SK-N-SH treated with all-trans-retinoic acid at 6 μM for 48 hours (cell line): ENCODE measurements around the gene IQSEC1.

Source experiments
- ATAC-seq: fragments of 200-7000 bp; cut with Tn5 transposase; 3 replicates; pipeline ENCODE4 v1.9.1; 2020; ENCODE audit warnings: mild to moderate bottlenecking, moderate library complexity
- BACH2 ChIP-seq: fragments of 250-450 bp; sonication (Bioruptor Pico); IDR thresholded peaks from 2 replicates; pipeline ENCODE4 v1.9.0; 2021; ENCODE audit warnings: mild to moderate bottlenecking, borderline replicate concordance
- ESRRG ChIP-seq: fragments of 250-450 bp; sonication (Bioruptor Pico); IDR thresholded peaks from 2 replicates; pipeline ENCODE4 v1.6.1; 2021; ENCODE audit warnings: mild to moderate bottlenecking
- GLIS3 ChIP-seq: fragments of 250-450 bp; sonication (Bioruptor Pico); IDR thresholded peaks from 2 replicates; pipeline ENCODE4 v1.5.0; 2020; ENCODE audit warnings: mild to moderate bottlenecking, moderate library complexity
- ISL1 ChIP-seq: fragments of 250-450 bp; sonication (Bioruptor Pico); IDR thresholded peaks from 2 replicates; pipeline ENCODE4 v2.1.2; 2022; ENCODE audit warnings: mild to moderate bottlenecking, moderate library complexity
- PPARA ChIP-seq: fragments of 250-450 bp; sonication (Bioruptor Pico); IDR thresholded peaks from 2 replicates; pipeline ENCODE4 v1.5.0; 2020; ENCODE audit warnings: mild to moderate bottlenecking, borderline replicate concordance
- RARB ChIP-seq: fragments of 250-450 bp; sonication (Bioruptor Pico); IDR thresholded peaks from 2 replicates; pipeline ENCODE4 v1.8.0; 2021; ENCODE audit warnings: mild to moderate bottlenecking, moderate library complexity
- TCF4 ChIP-seq: fragments of 250-450 bp; sonication (Bioruptor Pico); IDR thresholded peaks from 2 replicates; pipeline ENCODE4 v1.8.0; 2021; ENCODE audit warnings: mild to moderate bottlenecking, moderate library complexity, borderline replicate concordance
- ZC3H10 ChIP-seq: fragments of 250-450 bp; sonication (Bioruptor Pico); IDR thresholded peaks from 2 replicates; pipeline ENCODE4 v1.5.1; 2021; ENCODE audit warnings: mild to moderate bottlenecking, moderate library complexity
- ZFP3 ChIP-seq: fragments of 250-450 bp; sonication (Bioruptor Pico); IDR thresholded peaks from 2 replicates; pipeline ENCODE4 v1.5.0; 2020; ENCODE audit warnings: mild to moderate bottlenecking, moderate library complexity
- ZNF565 ChIP-seq: fragments of 450-650 bp; formaldehyde crosslinking; conservative IDR thresholded peaks from 2 replicates; pipeline ENCODE4 v1.5.0; 2020; ENCODE audit warnings: low read depth, mild to moderate bottlenecking, moderate library complexity
- ZNF70 ChIP-seq: fragments of 450-650 bp; formaldehyde crosslinking; IDR thresholded peaks from 2 replicates; pipeline ENCODE4 v1.5.0; 2020; ENCODE audit warnings: mild to moderate bottlenecking, moderate library complexity
- ZNF8 ChIP-seq: fragments of 450-650 bp; formaldehyde crosslinking; IDR thresholded peaks from 2 replicates; pipeline ENCODE4 v1.5.0; 2020; ENCODE audit warnings: mild to moderate bottlenecking, moderate library complexity
- TF ChIP-seq, protein P1 (sequence below): fragments of 250-450 bp; sonication (Bioruptor Pico); IDR thresholded peaks from 2 replicates; pipeline ENCODE4 v1.5.1; 2021; ENCODE audit warnings: mild to moderate bottlenecking, moderate library complexity
- TF ChIP-seq, protein P2 (sequence below): fragments of 250-450 bp; sonication (Bioruptor Pico); IDR thresholded peaks from 2 replicates; pipeline ENCODE4 v1.8.0; 2021; ENCODE audit warnings: low read depth, mild to moderate bottlenecking, moderate library complexity, borderline replicate concordance
- TF ChIP-seq, protein P3 (sequence below): fragments of 250-450 bp; sonication (Bioruptor Pico); IDR thresholded peaks from 2 replicates; pipeline ENCODE4 v1.8.0; 2020; ENCODE audit warnings: mild to moderate bottlenecking, moderate library complexity, borderline replicate concordance
- TF ChIP-seq, protein P4 (sequence below): fragments of 250-450 bp; sonication (Bioruptor Pico); IDR thresholded peaks from 2 replicates; pipeline ENCODE4 v1.5.1; 2020; ENCODE audit warnings: low read depth, mild to moderate bottlenecking, moderate library complexity
- TF ChIP-seq, protein P5 (sequence below): fragments of 250-450 bp; sonication (Bioruptor Pico); IDR thresholded peaks from 2 replicates; pipeline ENCODE4 v1.5.0; 2020; ENCODE audit warnings: mild to moderate bottlenecking, moderate library complexity

IQSEC1 gene

DNA sequence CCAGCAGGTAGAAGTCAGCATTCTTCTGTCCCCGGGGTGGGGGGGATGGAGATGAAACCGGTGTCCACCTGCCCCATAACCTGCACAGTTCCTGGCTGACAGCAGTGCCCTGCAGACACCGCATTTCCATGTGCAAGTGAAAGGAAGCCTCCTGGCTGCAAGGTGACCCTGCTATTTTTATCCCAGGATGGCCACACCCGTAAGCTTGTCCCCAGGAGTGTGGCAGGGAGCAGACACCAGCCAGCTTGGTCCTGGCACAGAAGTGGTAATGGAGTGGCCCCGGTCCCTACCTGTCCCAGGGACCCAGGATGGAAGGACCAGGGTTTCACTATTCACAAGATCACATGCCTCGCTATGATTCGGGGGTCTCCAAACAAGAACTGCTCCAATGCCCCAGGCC lies 146.6 kb downstream of the IQSEC1 start:
- TF ChIP-seq ZNF8 (CRISPR knock-in tag) (no peak), ZNF565 (CRISPR knock-in tag) (no peak), RARB (CRISPR knock-in tag) (no peak), ZFP3 (CRISPR knock-in tag) (no peak), PPARA (CRISPR knock-in tag) (no peak), ISL1 (no peak), ZNF70 (CRISPR knock-in tag) (no peak), GLIS3 (no peak), TCF4 (no peak)
- TF ChIP-seq, protein P1, sequence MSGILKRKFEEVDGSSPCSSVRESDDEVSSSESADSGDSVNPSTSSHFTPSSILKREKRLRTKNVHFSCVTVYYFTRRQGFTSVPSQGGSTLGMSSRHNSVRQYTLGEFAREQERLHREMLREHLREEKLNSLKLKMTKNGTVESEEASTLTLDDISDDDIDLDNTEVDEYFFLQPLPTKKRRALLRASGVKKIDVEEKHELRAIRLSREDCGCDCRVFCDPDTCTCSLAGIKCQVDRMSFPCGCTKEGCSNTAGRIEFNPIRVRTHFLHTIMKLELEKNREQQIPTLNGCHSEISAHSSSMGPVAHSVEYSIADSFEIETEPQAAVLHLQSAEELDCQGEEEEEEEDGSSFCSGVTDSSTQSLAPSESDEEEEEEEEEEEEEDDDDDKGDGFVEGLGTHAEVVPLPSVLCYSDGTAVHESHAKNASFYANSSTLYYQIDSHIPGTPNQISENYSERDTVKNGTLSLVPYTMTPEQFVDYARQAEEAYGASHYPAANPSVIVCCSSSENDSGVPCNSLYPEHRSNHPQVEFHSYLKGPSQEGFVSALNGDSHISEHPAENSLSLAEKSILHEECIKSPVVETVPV (CRISPR knock-in tag): no peak
- TF ChIP-seq, protein P2, sequence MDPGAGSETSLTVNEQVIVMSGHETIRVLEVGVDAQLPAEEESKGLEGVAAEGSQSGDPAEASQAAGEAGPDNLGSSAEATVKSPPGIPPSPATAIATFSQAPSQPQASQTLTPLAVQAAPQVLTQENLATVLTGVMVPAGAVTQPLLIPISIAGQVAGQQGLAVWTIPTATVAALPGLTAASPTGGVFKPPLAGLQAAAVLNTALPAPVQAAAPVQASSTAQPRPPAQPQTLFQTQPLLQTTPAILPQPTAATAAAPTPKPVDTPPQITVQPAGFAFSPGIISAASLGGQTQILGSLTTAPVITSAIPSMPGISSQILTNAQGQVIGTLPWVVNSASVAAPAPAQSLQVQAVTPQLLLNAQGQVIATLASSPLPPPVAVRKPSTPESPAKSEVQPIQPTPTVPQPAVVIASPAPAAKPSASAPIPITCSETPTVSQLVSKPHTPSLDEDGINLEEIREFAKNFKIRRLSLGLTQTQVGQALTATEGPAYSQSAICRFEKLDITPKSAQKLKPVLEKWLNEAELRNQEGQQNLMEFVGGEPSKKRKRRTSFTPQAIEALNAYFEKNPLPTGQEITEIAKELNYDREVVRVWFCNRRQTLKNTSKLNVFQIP (CRISPR knock-in tag): no peak
- no peak for ATAC-seq

DNA sequence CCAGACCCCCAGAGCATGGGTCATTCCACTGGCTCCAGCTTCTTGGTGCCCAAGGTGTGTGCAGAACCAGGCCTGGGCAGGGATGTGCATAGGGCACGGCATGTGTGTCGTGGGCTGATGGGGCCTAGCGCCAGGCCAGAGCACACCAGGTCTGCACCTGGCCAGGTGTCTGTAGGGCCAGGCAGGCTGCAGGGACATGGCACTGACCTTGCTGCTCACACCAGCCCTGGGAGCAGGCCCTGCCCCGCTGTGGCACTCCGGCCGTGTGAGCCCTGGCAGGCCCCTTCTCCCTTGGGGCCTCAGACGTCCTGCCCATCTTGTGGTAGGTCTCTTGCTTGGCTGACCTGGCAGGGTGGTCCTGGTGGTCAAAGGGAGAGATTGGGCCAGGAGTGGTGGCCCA lies 147.6 kb downstream of the IQSEC1 start:
- TF ChIP-seq ESRRG (CRISPR knock-in tag) (no peak), TCF4 (no peak), BACH2 (CRISPR knock-in tag) (no peak), PPARA (CRISPR knock-in tag) (no peak)
- TF ChIP-seq, protein P1 (CRISPR knock-in tag): no peak
- TF ChIP-seq, protein P3, sequence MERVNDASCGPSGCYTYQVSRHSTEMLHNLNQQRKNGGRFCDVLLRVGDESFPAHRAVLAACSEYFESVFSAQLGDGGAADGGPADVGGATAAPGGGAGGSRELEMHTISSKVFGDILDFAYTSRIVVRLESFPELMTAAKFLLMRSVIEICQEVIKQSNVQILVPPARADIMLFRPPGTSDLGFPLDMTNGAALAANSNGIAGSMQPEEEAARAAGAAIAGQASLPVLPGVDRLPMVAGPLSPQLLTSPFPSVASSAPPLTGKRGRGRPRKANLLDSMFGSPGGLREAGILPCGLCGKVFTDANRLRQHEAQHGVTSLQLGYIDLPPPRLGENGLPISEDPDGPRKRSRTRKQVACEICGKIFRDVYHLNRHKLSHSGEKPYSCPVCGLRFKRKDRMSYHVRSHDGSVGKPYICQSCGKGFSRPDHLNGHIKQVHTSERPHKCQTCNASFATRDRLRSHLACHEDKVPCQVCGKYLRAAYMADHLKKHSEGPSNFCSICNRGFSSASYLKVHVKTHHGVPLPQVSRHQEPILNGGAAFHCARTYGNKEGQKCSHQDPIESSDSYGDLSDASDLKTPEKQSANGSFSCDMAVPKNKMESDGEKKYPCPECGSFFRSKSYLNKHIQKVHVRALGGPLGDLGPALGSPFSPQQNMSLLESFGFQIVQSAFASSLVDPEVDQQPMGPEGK: no peak
- TF ChIP-seq, protein P4, sequence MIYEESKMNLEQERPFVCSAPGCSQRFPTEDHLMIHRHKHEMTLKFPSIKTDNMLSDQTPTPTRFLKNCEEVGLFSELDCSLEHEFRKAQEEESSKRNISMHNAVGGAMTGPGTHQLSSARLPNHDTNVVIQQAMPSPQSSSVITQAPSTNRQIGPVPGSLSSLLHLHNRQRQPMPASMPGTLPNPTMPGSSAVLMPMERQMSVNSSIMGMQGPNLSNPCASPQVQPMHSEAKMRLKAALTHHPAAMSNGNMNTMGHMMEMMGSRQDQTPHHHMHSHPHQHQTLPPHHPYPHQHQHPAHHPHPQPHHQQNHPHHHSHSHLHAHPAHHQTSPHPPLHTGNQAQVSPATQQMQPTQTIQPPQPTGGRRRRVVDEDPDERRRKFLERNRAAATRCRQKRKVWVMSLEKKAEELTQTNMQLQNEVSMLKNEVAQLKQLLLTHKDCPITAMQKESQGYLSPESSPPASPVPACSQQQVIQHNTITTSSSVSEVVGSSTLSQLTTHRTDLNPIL (CRISPR knock-in tag): no peak
- TF ChIP-seq, all 23 proteins: peak for 0
- no peak for ATAC-seq

DNA sequence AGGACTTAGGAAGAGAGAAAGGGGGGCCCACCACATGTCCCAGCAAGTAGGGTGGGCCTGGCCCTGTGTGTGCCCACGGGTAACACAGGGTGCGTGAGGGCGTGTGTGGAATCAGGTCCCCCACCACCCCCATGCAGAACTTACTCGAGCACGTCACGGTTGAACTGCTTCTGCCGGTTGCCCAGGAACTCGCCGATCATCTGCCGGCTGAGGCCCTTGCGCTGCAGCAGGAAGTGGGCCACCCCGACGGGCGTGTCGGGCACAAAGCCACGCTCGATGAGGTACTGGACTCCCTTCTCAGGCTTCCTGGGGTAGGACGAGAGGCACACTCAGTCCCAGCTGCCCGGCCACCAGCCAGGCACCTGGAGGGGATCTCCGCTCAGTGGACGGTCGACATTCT lies 148.8 kb downstream of the IQSEC1 start:
- ATAC-seq: no peak

More for the DNA sequence above, 148.8 kb downstream of the IQSEC1 start:
- TF ChIP-seq GLIS3: no peak
- TF ChIP-seq ZFP3 (CRISPR knock-in tag): no peak
- TF ChIP-seq ZNF8 (CRISPR knock-in tag): no peak
- TF ChIP-seq ZNF70 (CRISPR knock-in tag): no peak
- TF ChIP-seq RARB (CRISPR knock-in tag): no peak
- TF ChIP-seq ZC3H10: no peak
- TF ChIP-seq, protein P5, sequence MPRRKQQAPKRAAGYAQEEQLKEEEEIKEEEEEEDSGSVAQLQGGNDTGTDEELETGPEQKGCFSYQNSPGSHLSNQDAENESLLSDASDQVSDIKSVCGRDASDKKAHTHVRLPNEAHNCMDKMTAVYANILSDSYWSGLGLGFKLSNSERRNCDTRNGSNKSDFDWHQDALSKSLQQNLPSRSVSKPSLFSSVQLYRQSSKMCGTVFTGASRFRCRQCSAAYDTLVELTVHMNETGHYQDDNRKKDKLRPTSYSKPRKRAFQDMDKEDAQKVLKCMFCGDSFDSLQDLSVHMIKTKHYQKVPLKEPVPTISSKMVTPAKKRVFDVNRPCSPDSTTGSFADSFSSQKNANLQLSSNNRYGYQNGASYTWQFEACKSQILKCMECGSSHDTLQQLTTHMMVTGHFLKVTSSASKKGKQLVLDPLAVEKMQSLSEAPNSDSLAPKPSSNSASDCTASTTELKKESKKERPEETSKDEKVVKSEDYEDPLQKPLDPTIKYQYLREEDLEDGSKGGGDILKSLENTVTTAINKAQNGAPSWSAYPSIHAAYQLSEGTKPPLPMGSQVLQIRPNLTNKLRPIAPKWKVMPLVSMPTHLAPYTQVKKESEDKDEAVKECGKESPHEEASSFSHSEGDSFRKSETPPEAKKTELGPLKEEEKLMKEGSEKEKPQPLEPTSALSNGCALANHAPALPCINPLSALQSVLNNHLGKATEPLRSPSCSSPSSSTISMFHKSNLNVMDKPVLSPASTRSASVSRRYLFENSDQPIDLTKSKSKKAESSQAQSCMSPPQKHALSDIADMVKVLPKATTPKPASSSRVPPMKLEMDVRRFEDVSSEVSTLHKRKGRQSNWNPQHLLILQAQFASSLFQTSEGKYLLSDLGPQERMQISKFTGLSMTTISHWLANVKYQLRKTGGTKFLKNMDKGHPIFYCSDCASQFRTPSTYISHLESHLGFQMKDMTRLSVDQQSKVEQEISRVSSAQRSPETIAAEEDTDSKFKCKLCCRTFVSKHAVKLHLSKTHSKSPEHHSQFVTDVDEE (CRISPR knock-in tag): no peak
